Measurements from ENCODE around the gene ART5.
"Not testable (repeated sequence)": the region's sequence is repeated elsewhere in the genome, so short reads cannot be mapped to it uniquely, and the experiment has no call there.

Gene ART5

GRCh38 chr11:3616721-3617460 lies 24.9 kb downstream of the ART5 start:
- no peak for DNase-seq

GRCh38 chr11:3615998-3616397 lies 25.8 kb downstream of the ART5 start:
- no peak for DNase-seq

- no peak for DNase-seq
Observed at GRCh38 chr11:3614742-3615171, 27.0 kb downstream of the ART5 start.

- peak in 1 of 2 donors; percentile 14 for DNase-seq
Observed at GRCh38 chr11:3613998-3614741, 27.6 kb downstream of the ART5 start.

GRCh38 chr11:3611976-3612678 lies 29.7 kb downstream of the ART5 start:
- no peak for DNase-seq

GRCh38 chr11:3610846-3611245 lies 30.9 kb downstream of the ART5 start:
- no peak for DNase-seq

GRCh38 chr11:3609416-3610265 lies 32.2 kb downstream of the ART5 start:
- DNase-seq: no peak

GRCh38 chr11:3605771-3606203 lies 36.0 kb downstream of the ART5 start:
- no peak for DNase-seq

GRCh38 chr11:3605283-3605662 lies 36.5 kb downstream of the ART5 start:
- DNase-seq: no peak

- no peak for DNase-seq
Observed at GRCh38 chr11:3604167-3604566, 37.6 kb downstream of the ART5 start.

GRCh38 chr11:3600201-3600600 lies 41.6 kb downstream of the ART5 start:
- not testable (repeated sequence) for DNase-seq

- DNase-seq: not testable (repeated sequence)
Observed at GRCh38 chr11:3597743-3598142, 44.0 kb downstream of the ART5 start.

- not testable (repeated sequence) for DNase-seq
Observed at GRCh38 chr11:3591326-3591725, 50.5 kb downstream of the ART5 start.

GRCh38 chr11:3590193-3590592 lies 51.6 kb downstream of the ART5 start:
- DNase-seq: not testable (repeated sequence)

- DNase-seq: not testable (repeated sequence)
Observed at GRCh38 chr11:3588776-3589175, 53.0 kb downstream of the ART5 start.
